Measurements from ENCODE around the gene ATP2B3.

- TF ChIP-seq YY1 (IDR thresholded peaks at IDR 0.05; ENCODE audit: low read depth), result no peak
- no peak for TF ChIP-seq EP300 (IDR thresholded peaks at IDR 0.05; ENCODE audit: borderline replicate concordance)
- no peak for TF ChIP-seq CEBPB (IDR thresholded peaks at IDR 0.05)
- no peak for TF ChIP-seq RAD21 (IDR thresholded peaks at IDR 0.05; ENCODE audit: low read depth)
- TF ChIP-seq TCF12 (IDR thresholded peaks at IDR 0.05; ENCODE audit: low read depth), result no peak
- TF ChIP-seq CREB1 (IDR thresholded peaks at IDR 0.05; ENCODE audit: low read depth), result no peak
- no peak for TF ChIP-seq REST (IDR thresholded peaks at IDR 0.05; ENCODE audit: low read depth)
Measured at GRCh38 chrX:153585827-153586226, 68.4 kb downstream of the ATP2B3 start.

All from Ishikawa (cell line).